LNCAP (cell line): ENCODE data around the gene MYCBP2.

Experiments used
- CTCF ChIP-seq: fragments of 450-650 bp; IDR thresholded peaks from 2 replicates; pipeline ENCODE4 v1.5.1; 2017; ENCODE audit warnings: mild to moderate bottlenecking

The MYCBP2 gene

GRCh38 chr13:77105051-77105450 is 221.8 kb downstream of the MYCBP2 start:
- TF ChIP-seq CTCF, result no peak

GRCh38 chr13:77099415-77099814 is 227.5 kb downstream of the MYCBP2 start:
- TF ChIP-seq CTCF, result no peak

- no peak for TF ChIP-seq CTCF
Observed at GRCh38 chr13:77095288-77095687, 231.6 kb downstream of the MYCBP2 start.

GRCh38 chr13:77094773-77095172 is 232.1 kb downstream of the MYCBP2 start:
- no peak for TF ChIP-seq CTCF

- no peak for TF ChIP-seq CTCF
Observed at GRCh38 chr13:77093735-77094134, 233.2 kb downstream of the MYCBP2 start.

- TF ChIP-seq CTCF, result no peak
Observed at GRCh38 chr13:77084755-77085154, 242.1 kb downstream of the MYCBP2 start.

GRCh38 chr13:77079902-77080413 is 246.9 kb downstream of the MYCBP2 start:
- TF ChIP-seq CTCF, result no peak

- TF ChIP-seq CTCF, result no peak
Observed at GRCh38 chr13:77067519-77067918, 259.4 kb downstream of the MYCBP2 start.
